Brain microvascular endothelial cell (primary cell): ENCODE measurements around the gene C1QC.

Experiments used
- DNase-seq: peaks from one replicate; pipeline ENCODE4 v3.0.0-alpha.2; 2020
- H3K27ac ChIP-seq: fragments of 250-450 bp; sonication (Bioruptor Pico); 2 replicates; pipeline ENCODE4 v1.5.1; 2020; ENCODE audit warnings: mild to moderate bottlenecking, moderate library complexity
- H3K27me3 ChIP-seq: fragments of 250-450 bp; sonication (Bioruptor Pico); replicated peaks from 2 replicates; pipeline ENCODE4 v1.5.1; 2020; ENCODE audit warnings: mild to moderate bottlenecking
- H3K36me3 ChIP-seq: fragments of 250-450 bp; sonication (Bioruptor Pico); replicated peaks from 2 replicates; pipeline ENCODE4 v1.5.1; 2020; ENCODE audit warnings: mild to moderate bottlenecking
- H3K4me3 ChIP-seq: 2 replicates; pipeline ENCODE4 v1.5.1; 2011; ENCODE audit warnings: low read depth, mild to moderate bottlenecking, control low read depth, low read length, moderate library complexity
- CTCF ChIP-seq: IDR thresholded peaks from 2 replicates; pipeline ENCODE4 v1.5.1; 2011; ENCODE audit warnings: low read depth, mild to moderate bottlenecking, moderate library complexity, low read length, control low read depth, inconsistent platforms; ENCODE audit errors: missing control alignments
- in situ Hi-C: cut with HindIII; loops from 2 replicates; pipeline ENCODE4 v1.10.0; 2017; ENCODE audit warnings: low sequenced_read_pairs, low pct_ligation_motif_present

C1QC gene

GRCh38 chr1:22643381-22643780, at the start of gene C1QC:
Gene C1QC (plus strand): TSS chr1:22643633. CDS start chr1:22644024, 391 bp downstream.
- Histone ChIP-seq H3K4me3 (no peak within 1 kb of the TSS), H3K27ac (no peak within 1 kb of the TSS), H3K27me3 (no peaks in the 10 kb centered on the region), H3K36me3 (no peaks in the 10 kb centered on the region)
- no peak for DNase-seq
- TF ChIP-seq CTCF, result no peak
- in situ Hi-C loops, result no loop called here

DNA sequence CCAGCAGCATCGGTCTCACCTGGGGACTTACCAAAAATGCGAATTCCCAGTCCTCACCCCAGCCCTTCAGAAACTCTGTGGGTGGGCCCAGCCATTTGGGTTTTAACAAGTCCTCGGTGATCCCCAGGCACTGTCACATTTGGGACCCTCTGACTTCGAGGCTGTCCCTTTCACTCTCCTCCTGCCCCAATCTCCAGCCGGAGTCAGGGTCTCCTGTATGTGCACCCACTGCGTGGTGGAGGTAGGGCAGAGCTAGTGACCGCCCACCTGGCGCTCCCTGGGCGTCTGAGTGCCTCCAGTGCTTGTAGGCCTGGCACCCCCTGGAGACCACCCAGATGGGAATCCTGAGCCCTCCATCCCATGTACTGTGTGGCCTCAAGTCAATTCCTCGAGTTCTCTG, 49.0 kb upstream of the C1QC start:
- DNase-seq, result no peak
- no peaks in the 10 kb centered on the region for H3K36me3 ChIP-seq
- in situ Hi-C loops, result no loop called here
- no peak overlapping the region for H3K4me3 ChIP-seq
- TF ChIP-seq CTCF, result no peak
- peaks cover 20% of the 10 kb centered on the region for H3K27me3 ChIP-seq
- no peak overlapping the region for H3K27ac ChIP-seq

- DNase-seq, result no peak
- H3K36me3 ChIP-seq, result no peaks in the 10 kb centered on the region
- no peak for TF ChIP-seq CTCF
- in situ Hi-C loops, result no loop called here
- no peak overlapping the region for H3K4me3 ChIP-seq
- peaks cover 20% of the 10 kb centered on the region for H3K27me3 ChIP-seq
- no peak overlapping the region for H3K27ac ChIP-seq
Observed at GRCh38 chr1:22595108-22595507, 48.3 kb upstream of the C1QC start.

DNA sequence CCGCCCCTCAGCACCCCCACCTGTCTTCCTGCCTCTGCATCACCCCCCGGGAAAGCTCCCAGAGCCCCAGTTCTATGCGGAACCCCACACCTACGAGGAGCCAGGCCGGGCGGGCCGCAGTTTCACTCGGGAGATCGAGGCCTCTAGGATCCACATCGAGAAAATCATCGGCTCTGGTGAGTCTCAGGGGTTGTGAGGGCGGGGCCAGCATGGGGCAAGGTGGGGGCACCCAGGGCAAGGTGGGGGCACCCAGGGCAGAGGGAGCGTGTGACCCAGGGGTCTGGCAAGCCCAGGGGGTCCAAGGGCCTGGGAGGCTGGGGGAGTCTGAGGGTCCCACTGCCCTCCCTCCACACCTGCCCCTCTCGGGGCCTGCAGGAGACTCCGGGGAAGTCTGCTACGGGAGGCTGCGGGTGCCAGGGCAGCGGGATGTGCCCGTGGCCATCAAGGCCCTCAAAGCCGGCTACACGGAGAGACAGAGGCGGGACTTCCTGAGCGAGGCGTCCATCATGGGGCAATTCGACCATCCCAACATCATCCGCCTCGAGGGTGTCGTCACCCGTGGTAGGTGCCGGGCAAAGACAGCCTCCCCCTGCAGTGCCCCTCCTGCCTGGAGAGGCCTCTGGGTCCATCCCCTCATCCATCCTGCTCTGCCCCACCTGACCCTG, 46.0 kb upstream of the C1QC start:
- no peak for DNase-seq
- Histone ChIP-seq H3K4me3 (no peak overlapping the region), H3K27me3 (peaks cover 13% of the 10 kb centered on the region), H3K27ac (no peak overlapping the region), H3K36me3 (no peaks in the 10 kb centered on the region)
- no peak for TF ChIP-seq CTCF
- in situ Hi-C loops, result no loop called here

DNA sequence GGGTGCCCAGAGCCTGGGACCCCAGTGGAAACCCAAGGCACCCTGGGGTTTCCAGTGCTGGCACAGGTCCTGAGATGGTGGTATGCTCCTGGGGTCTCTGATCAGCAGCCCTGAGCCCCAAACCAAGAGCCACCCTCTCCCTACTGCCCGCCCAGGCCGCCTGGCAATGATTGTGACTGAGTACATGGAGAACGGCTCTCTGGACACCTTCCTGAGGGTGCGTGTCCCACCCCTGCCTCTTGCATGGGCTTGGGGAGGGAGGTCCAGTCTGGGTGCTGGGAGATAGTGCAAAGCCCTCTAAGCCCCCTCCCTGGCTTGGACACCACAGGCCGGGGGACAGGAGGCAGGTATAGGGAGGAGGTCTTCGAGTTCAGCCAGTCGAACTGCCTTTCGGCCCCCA, 45.4 kb upstream of the C1QC start:
- in situ Hi-C loops, result no loop called here
- Histone ChIP-seq H3K36me3 (no peaks in the 10 kb centered on the region), H3K4me3 (no peak overlapping the region), H3K27me3 (peaks cover 10% of the 10 kb centered on the region), H3K27ac (no peak overlapping the region)
- TF ChIP-seq CTCF, result no peak
- no peak for DNase-seq

GRCh38 chr1:22598736-22599135, 44.7 kb upstream of the C1QC start:
- H3K27ac ChIP-seq, result no peak overlapping the region
- H3K36me3 ChIP-seq, result no peaks in the 10 kb centered on the region
- no peak for TF ChIP-seq CTCF
- in situ Hi-C loops, result no loop called here
- H3K27me3 ChIP-seq, result peaks cover 4% of the 10 kb centered on the region
- no peak overlapping the region for H3K4me3 ChIP-seq
- DNase-seq, result no peak
